ENCODE data around the gene LMCD1.

The LMCD1 gene

DNA sequence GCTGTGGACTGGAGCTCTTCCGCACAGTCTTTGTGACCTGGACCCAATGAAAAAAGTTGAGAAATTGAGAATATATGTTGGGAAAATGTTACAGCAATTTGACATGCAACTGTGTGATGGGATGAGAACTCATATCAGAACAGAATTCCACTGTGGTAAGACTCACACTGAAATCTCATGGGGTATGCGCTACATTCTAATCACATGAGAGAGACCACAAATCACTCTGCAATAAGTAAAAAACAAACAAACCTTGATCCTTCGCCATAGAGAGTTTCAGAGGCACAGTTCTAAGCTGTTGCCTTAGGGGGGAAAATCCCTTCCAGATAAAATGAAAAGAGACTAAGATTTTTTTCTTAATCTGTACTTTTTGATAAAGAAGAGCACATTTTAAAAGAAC, 37.3 kb downstream of the LMCD1 start:
- DNase-seq (ENCODE audit: low read depth) = no peak
- TF ChIP-seq, protein P1, sequence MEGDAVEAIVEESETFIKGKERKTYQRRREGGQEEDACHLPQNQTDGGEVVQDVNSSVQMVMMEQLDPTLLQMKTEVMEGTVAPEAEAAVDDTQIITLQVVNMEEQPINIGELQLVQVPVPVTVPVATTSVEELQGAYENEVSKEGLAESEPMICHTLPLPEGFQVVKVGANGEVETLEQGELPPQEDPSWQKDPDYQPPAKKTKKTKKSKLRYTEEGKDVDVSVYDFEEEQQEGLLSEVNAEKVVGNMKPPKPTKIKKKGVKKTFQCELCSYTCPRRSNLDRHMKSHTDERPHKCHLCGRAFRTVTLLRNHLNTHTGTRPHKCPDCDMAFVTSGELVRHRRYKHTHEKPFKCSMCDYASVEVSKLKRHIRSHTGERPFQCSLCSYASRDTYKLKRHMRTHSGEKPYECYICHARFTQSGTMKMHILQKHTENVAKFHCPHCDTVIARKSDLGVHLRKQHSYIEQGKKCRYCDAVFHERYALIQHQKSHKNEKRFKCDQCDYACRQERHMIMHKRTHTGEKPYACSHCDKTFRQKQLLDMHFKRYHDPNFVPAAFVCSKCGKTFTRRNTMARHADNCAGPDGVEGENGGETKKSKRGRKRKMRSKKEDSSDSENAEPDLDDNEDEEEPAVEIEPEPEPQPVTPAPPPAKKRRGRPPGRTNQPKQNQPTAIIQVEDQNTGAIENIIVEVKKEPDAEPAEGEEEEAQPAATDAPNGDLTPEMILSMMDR (IDR thresholded peaks at IDR 0.05; ENCODE audit: control insufficient read depth, extremely low read depth, insufficient read depth) = no peak

DNA sequence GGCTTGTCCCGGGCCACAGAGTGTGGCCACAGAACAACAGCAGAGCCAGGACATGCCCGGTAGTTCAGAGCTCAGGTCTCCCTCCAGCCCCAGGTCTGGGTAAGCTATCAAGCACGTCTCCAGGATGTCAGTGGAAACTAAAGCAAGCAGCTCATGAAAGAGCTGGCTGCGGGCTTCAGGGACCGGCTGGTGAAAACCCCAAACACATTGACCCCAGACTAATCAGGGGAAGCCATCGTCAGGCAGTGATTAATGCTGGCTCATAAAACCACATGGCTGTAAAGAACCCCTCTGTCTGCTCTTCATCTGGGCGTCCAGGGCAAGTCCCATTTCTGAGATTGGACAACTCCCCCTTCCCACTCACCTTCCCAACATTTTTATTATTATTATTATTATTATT, 37.8 kb downstream of the LMCD1 start:
- H3K4me3 ChIP-seq (ENCODE audit: low read depth, low read length) = no peak overlapping the region
- DNase-seq (ENCODE audit: low read depth) = no peak
- TF ChIP-seq, protein P1 (IDR thresholded peaks at IDR 0.05; ENCODE audit: control insufficient read depth, extremely low read depth, insufficient read depth) = no peak

More for the DNA sequence above, 37.3 kb downstream of the LMCD1 start:
- H3K4me3 ChIP-seq (ENCODE audit: low read depth, low read length) = no peak overlapping the region

DNA sequence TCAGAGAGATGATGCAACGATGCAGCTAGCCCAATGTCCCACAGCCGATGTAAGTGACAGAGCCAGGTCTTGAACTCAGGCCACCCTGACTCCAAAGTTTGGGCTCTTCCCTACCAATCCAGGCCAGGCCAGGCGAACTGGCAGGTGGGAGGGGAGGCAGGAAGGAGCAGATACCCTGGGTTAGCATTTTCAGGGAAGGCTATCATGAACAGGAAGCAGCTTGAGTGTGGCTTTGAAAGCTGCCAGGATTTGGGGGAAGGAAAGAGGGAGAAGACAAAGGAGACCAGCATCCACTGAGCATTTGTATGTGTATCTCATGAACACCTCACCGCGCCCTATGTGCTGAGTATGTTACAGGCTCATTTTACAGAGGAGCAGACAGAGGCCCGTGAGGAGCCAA, 38.8 kb downstream of the LMCD1 start:
- TF ChIP-seq, protein P1 (IDR thresholded peaks at IDR 0.05; ENCODE audit: control insufficient read depth, extremely low read depth, insufficient read depth) = no peak
- no peak for DNase-seq (ENCODE audit: low read depth)
- no peak overlapping the region for H3K4me3 ChIP-seq (ENCODE audit: low read depth, low read length)

DNA sequence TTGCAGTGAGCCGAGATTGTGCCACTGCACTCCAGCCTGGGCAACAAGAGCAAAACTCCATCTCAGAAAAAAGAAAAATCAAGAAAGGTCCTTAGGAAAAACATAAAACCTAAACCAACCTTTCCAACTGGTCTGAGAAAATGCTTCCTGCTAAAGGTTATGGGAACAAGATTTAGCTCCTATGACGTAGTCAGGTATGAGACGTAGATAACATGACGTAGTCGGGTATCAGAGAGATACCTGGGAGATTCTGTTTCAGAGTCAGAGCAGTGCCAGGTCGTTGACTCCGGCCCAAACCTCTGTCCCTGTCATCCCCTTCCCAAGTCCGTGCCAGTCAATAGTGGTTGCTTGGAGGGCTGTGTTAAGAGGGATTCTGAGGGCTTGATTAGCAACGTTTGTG, 39.9 kb downstream of the LMCD1 start:
- TF ChIP-seq, protein P1 (IDR thresholded peaks at IDR 0.05; ENCODE audit: control insufficient read depth, extremely low read depth, insufficient read depth) = no peak
- no peak for DNase-seq (ENCODE audit: low read depth)
- H3K4me3 ChIP-seq (ENCODE audit: low read depth, low read length) = no peak overlapping the region

DNA sequence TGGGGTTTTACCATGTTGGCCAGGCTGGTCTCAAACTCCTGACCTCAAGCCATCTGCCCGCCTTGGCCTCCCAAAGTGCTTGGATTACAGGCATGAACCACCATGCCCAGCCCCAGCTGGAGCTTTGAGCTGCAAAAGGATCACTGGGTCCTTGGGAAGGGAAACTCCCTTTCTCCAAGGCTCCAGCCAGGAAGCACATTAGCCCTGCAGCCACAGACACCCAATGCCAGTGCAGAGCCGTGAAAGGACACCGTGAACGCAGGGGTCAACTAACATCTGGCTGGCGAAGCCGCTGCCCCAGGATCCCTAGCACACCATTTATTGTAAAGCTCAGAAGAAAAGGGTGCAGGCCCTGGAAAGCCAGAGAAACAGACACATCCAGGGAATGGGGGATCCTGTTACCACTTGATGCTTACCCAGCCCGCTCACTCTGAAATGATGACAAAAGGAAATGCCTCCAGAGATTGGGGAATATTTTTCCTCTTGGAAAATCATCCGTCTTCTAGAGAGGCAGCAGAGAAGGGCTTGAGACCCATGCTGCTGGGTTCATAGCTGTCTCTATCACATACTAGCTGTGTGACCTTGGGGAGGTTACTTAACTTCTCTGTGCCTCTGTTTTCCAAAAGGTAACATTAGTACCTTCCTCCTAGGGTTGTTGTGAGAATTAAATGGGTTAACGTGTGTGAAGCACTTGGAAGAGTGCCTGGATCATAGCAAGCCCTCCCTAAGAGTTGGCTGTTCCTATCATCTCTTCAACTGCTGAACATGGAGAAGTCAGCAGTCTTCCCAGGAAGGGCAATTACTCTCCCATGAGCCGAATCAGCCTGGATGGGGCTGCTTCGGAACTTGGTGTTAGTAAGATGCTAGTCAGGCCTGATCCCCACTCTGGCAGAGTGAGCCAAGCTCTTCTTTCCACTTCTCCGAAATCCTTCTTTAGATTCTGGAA, 40.8 kb downstream of the LMCD1 start:
- TF ChIP-seq, protein P1 (IDR thresholded peaks at IDR 0.05; ENCODE audit: control insufficient read depth, extremely low read depth, insufficient read depth) = no peak
- no peak for DNase-seq (ENCODE audit: low read depth)
- H3K4me3 ChIP-seq (ENCODE audit: low read depth, low read length) = no peak overlapping the region

DNA sequence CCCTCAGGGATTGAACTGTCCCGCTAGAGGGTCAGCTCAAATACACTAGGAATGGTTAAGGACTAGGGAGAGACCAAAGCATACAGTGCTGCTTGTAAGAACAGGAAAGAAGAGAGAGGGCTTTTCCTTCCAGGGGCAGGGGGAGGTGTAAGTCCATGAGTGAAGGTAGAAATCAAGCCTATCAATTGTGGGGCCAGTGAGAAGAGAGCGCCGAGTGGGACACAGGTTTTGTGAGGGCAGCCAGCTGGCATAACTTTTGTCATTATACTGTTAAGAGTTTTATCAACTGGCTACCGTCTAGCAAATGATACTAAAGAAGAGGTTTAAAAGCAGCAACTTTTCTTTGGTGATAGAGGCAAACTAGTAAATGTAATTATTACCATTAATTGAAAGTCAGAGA, 45.0 kb downstream of the LMCD1 start:
- TF ChIP-seq, protein P1 (IDR thresholded peaks at IDR 0.05; ENCODE audit: control insufficient read depth, extremely low read depth, insufficient read depth) = no peak
- no peak overlapping the region for H3K4me3 ChIP-seq (ENCODE audit: low read depth, low read length)
- DNase-seq (ENCODE audit: low read depth) = no peak

Data from LNCaP clone FGC (cell line).